ENCODE measurements around the gene PXMP4.

DNA sequence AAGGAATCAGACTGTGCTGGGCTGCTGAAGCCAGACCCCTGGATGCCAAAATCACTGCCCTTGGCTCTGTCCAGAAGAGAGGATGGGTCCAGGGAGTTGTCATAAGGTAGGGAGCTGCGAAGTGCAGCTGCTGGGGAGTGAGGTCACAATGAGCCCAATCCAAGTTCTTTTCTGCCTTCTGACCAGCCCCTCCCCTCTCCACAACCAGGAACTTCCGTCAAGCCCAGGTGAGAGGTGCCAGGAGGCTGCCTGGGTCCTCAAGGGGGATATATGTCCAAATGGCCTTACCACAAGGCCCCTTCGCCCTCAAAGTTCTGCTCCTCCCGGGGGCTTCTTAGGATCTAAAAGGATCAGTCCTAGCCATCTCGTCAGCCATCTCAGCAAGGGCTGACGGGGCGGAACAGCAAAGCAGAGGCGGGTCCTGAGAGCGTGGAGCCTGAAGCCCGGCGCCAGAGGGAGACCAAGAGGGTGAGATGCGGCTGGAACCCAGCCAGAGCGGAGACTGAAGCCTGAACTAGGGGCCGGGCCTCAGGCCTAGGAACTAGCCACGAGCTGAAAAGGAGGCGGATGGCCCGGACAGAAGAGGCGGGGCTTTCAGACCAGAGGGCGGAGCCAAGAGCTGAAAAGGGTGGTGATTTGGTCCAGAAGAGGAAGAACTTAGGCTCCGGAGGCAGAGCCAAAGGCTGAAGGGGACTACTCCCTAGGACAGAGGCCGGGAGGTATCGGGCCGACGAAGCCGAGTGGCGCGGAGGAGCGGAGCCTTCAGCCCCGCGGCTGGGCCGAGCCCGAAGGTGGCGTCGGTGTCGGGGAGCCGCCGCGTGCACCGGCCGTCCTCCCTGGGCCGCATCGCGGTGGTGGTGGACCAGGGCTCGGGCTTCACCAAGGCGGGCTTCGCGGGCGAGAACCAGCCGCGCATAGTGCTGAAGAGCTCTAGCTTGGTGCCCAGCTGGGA, 53.5 kb downstream of the PXMP4 start, which contains the start of gene ACTL10:
- TF ChIP-seq, protein P1, sequence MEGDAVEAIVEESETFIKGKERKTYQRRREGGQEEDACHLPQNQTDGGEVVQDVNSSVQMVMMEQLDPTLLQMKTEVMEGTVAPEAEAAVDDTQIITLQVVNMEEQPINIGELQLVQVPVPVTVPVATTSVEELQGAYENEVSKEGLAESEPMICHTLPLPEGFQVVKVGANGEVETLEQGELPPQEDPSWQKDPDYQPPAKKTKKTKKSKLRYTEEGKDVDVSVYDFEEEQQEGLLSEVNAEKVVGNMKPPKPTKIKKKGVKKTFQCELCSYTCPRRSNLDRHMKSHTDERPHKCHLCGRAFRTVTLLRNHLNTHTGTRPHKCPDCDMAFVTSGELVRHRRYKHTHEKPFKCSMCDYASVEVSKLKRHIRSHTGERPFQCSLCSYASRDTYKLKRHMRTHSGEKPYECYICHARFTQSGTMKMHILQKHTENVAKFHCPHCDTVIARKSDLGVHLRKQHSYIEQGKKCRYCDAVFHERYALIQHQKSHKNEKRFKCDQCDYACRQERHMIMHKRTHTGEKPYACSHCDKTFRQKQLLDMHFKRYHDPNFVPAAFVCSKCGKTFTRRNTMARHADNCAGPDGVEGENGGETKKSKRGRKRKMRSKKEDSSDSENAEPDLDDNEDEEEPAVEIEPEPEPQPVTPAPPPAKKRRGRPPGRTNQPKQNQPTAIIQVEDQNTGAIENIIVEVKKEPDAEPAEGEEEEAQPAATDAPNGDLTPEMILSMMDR (IDR thresholded peaks at IDR 0.05; ENCODE audit: low read depth, low read length), result no peak
- TF ChIP-seq EZH2phosphoT487 (IDR thresholded peaks at IDR 0.05; ENCODE audit: low read depth), result no peak

Data from OCI-LY3 (cell line).